Esophagus muscularis mucosa (tissue), 3 donors: ENCODE results near the gene PI3.

Source experiments
- CTCF ChIP-seq, 3 experiments: fragments of 200-600 bp in 2 of 3; fragments of 450-650 bp in 1 of 3; sonication (generic) in 2 of 3; IDR thresholded peaks; one replicate each; pipeline ENCODE4 v1.5.1; 2017 to 2019; ENCODE audit warnings: antibody characterized with exemption in 3 of 3, mild to moderate bottlenecking in 2 of 3, moderate library complexity in 1 of 3
- POLR2A ChIP-seq: fragments of 450-650 bp; IDR thresholded peaks from one replicate; pipeline ENCODE4 v1.6.1; 2017; ENCODE audit warnings: antibody characterized with exemption, moderate library complexity, mild to moderate bottlenecking, low read depth
- POLR2AphosphoS5 ChIP-seq, 2 donors: sonication (generic); formaldehyde crosslinking; IDR thresholded peaks; one replicate each; pipeline ENCODE4 v1.6.1; 2017; ENCODE audit warnings: antibody characterized with exemption in 2 of 2

DNA sequence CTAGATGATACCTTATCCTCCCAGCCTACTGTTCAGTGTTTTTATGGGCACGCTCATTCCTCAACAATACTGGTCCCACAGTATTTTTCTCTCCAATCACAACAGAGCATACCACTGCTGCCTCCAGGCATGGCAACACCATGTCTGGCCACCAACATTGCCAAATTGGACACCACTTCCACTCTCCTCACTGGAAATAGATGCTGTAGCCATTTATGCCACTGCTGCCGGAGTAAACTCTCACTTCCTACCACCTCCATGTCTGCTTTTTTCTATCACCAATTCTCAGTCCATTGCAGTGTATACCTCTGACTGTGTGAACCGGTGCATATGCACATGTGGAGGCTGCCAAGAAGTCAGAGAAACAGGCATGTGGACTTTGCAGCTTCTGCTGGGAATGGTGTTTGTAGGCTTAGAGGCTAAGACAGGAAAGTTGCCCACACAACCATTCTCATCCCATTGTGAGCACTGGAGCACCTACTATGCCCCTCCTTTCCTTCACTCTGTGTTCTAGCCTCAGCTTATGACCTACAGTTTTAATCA is 14.4 kb downstream of the PI3 start:
- TF ChIP-seq CTCF (IDR thresholded peaks at IDR 0.05) (no peak), POLR2AphosphoS5 (IDR thresholded peaks at IDR 0.05) (no peak), POLR2A (no peak)
